Liver (tissue), 9 donors: ENCODE data around the gene CUL5. TPM values are rescaled to one million over a fixed set of nuclear protein-coding genes. Genes with fewer than 3 reads are reported as not detected.

Experiments
- DNase-seq: peaks from one replicate; pipeline ENCODE4 v3.0.0-alpha.2; 2017; ENCODE audit warnings: low spot score
- H3K27ac ChIP-seq, 2 donors: one replicate each; pipeline ENCODE4 v1.7.0; 2013; ENCODE audit warnings: inconsistent platforms in 2 of 2, low read length in 2 of 2, control low read depth in 1 of 2, low read depth in 1 of 2, mild to moderate bottlenecking in 1 of 2
- H3K27me3 ChIP-seq, 4 donors: one replicate each; pipeline versions ENCODE4 v1.6.1 to v1.7.0; 2013; ENCODE audit warnings: low read length in 3 of 4, inconsistent platforms in 1 of 4, mild to moderate bottlenecking in 1 of 4, moderate library complexity in 1 of 4; ENCODE audit not compliant: control insufficient read depth in 4 of 4, insufficient read depth in 4 of 4
- H3K36me3 ChIP-seq, 4 donors: one replicate each; pipeline versions ENCODE4 v1.6.1 to v1.7.0; 2013; ENCODE audit warnings: low read length in 3 of 4, mild to moderate bottlenecking in 3 of 4, low read depth in 1 of 4, moderate library complexity in 1 of 4; ENCODE audit not compliant: control insufficient read depth in 4 of 4, insufficient read depth in 3 of 4
- H3K4me1 ChIP-seq, 4 donors: one replicate each; pipeline versions ENCODE4 v1.6.1 to v1.7.0; 2013; ENCODE audit warnings: low read length in 3 of 4, mild to moderate bottlenecking in 3 of 4, moderate library complexity in 1 of 4; ENCODE audit not compliant: control insufficient read depth in 4 of 4, insufficient read depth in 4 of 4
- H3K4me3 ChIP-seq, 3 donors: one replicate each; pipeline versions ENCODE4 v1.6.1 to v1.7.0; 2013; ENCODE audit warnings: low read length in 3 of 3, control low read depth in 1 of 3, low read depth in 1 of 3, mild to moderate bottlenecking in 1 of 3
- H3K9ac ChIP-seq, 2 donors: one replicate each; pipeline ENCODE4 v1.7.0; 2013; ENCODE audit warnings: low read length in 2 of 2, mild to moderate bottlenecking in 2 of 2, moderate library complexity in 2 of 2, control low read depth in 1 of 2, low read depth in 1 of 2
- H3K9me3 ChIP-seq, 4 donors: one replicate each; pipeline versions ENCODE4 v1.6.1 to v1.7.0; 2013; ENCODE audit warnings: low read length in 3 of 4; ENCODE audit not compliant: control insufficient read depth in 4 of 4
- EGR1 ChIP-seq, 2 donors: IDR thresholded peaks; 2 replicates each; pipeline ENCODE4 v1.6.1; 2016 to 2018; ENCODE audit warnings: antibody characterized with exemption in 2 of 2, low read depth in 2 of 2
- FOXA1 ChIP-seq: IDR thresholded peaks from 2 replicates; pipeline ENCODE4 v1.6.1; 2016; ENCODE audit warnings: antibody characterized with exemption
- FOXA2 ChIP-seq: IDR thresholded peaks from 2 replicates; pipeline ENCODE4 v1.6.1; 2016; ENCODE audit warnings: antibody characterized with exemption
- GABPA ChIP-seq, 2 donors: IDR thresholded peaks in 1 of 2; conservative IDR thresholded peaks in 1 of 2; 2 replicates each; pipeline ENCODE4 v1.6.1; 2016; ENCODE audit warnings: antibody characterized with exemption in 2 of 2, mild to moderate bottlenecking in 1 of 2, moderate library complexity in 1 of 2
- HNF4A ChIP-seq, 2 donors: conservative IDR thresholded peaks; 2 replicates each; pipeline ENCODE4 v1.6.1; 2016; ENCODE audit warnings: antibody characterized with exemption in 2 of 2, mild to moderate bottlenecking in 2 of 2
- HNF4G ChIP-seq: IDR thresholded peaks from 2 replicates; pipeline ENCODE4 v1.6.1; 2016; ENCODE audit warnings: antibody characterized with exemption
- JUND ChIP-seq, 2 donors: IDR thresholded peaks; 2 replicates each; pipeline ENCODE4 v1.6.1; 2016; ENCODE audit warnings: antibody characterized with exemption in 2 of 2
- NR2F2 ChIP-seq: IDR thresholded peaks from 2 replicates; pipeline ENCODE4 v1.6.1; 2016; ENCODE audit warnings: antibody characterized with exemption
- RAD21 ChIP-seq, 2 donors: IDR thresholded peaks; 2 replicates each; pipeline ENCODE4 v1.6.1; 2016; ENCODE audit warnings: antibody characterized with exemption in 2 of 2, mild to moderate bottlenecking in 2 of 2
- RXRA ChIP-seq, 2 donors: IDR thresholded peaks; 2 replicates each; pipeline ENCODE4 v1.6.1; 2017 to 2018; ENCODE audit warnings: antibody characterized with exemption in 2 of 2, mild to moderate bottlenecking in 1 of 2
- SP1 ChIP-seq: IDR thresholded peaks from 2 replicates; pipeline ENCODE4 v1.6.1; 2018; ENCODE audit warnings: antibody characterized with exemption, mild to moderate bottlenecking
- TAF1 ChIP-seq: conservative IDR thresholded peaks from 2 replicates; pipeline ENCODE4 v1.6.1; 2016; ENCODE audit warnings: antibody characterized with exemption, mild to moderate bottlenecking
- YY1 ChIP-seq: IDR thresholded peaks from 2 replicates; pipeline ENCODE4 v1.6.1; 2016; ENCODE audit warnings: antibody characterized with exemption, mild to moderate bottlenecking
- WGBS: extraction: QIAGEN DNeasy Blood & Tissue Kit; methylation state at CpG from one replicate; pipeline ENCODE4 v1.1.7; 2013; 5-methylcytosine and 5-hydroxymethylcytosine counted together
- polyA plus RNA-seq, 2 donors: library from polyadenylated mRNA; stranded (reverse) in 1 of 2; unstranded in 1 of 2; fragments of 200-250 nt in 1 of 2; fragments of >200 nt in 1 of 2; fragmentation: Nextera tagmentation in 1 of 2; extraction: Ambion mirVana in 1 of 2; gene quantifications; one replicate each; pipeline versions ENCODE4 v1.2.1 to v1.2.3, GENCODE V29; 2013 to 2015
- total RNA-seq, 2 donors: library from RNA; depleted of rRNA; stranded (reverse); fragments of >200 nt; gene quantifications; one replicate each; pipeline ENCODE4 v1.2.3, GENCODE V29; 2014
- TF ChIP-seq, protein P1 (sequence below): IDR thresholded peaks from 2 replicates; pipeline ENCODE4 v1.6.1; 2016; ENCODE audit warnings: antibody characterized with exemption
- TF ChIP-seq, protein P2 (sequence below): IDR thresholded peaks from 2 replicates; pipeline ENCODE4 v1.6.1; 2016; ENCODE audit warnings: antibody characterized with exemption
- TF ChIP-seq, protein P3 (sequence below): fragments of 150-350 bp; IDR thresholded peaks from 2 replicates; pipeline ENCODE4 v1.5.1; 2017; ENCODE audit warnings: improper control_type of control experiment, low read depth, low read length; ENCODE audit not compliant: missing input control
- TF ChIP-seq, protein P4 (sequence below): IDR thresholded peaks from 2 replicates; pipeline ENCODE4 v1.6.1; 2016; ENCODE audit warnings: antibody characterized with exemption, mild to moderate bottlenecking
- TF ChIP-seq, protein P5 (sequence below): IDR thresholded peaks from 2 replicates; pipeline ENCODE4 v1.6.1; 2016; ENCODE audit warnings: antibody characterized with exemption
- donor health status: healthy.
- donor health status: healthy.
- donor health status: healthy.
- donor health status: healthy.
- donor health status: healthy.

CUL5 gene
- total and polyA plus RNA-seq, 4 donors = 5.6 to 21.1 (median 12.9) TPM

DNA sequence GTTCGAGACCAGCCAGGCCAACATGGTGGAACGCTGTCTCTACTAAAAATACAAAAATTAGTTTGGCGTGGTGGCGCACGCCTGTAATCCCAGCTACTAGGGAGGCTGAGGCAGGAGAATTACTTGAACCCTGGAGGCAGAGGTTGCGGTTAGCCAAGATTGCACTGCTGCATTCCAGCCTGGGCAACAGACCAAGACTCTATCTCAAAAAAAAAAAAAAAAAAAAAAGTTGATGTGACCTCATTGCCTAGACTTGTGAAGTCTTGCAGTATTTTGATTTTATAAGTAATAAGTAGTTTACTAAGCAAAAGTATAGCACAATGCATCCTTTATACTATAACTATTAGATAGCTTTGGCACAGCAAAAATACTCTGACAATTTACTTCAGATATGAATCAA, 9.9 kb upstream of the CUL5 start:
- H3K27ac ChIP-seq = no peak overlapping the region
- 95% methylated on average over 6 of the region's 6 CpGs for WGBS
- H3K27me3 ChIP-seq = no peaks in the 10 kb centered on the region
- no peaks in the 10 kb centered on the region for H3K4me1 ChIP-seq
- H3K9ac ChIP-seq = no peak overlapping the region
- DNase-seq = no peak
- H3K9me3 ChIP-seq = no peaks in the 10 kb centered on the region
- no peaks in the 10 kb centered on the region for H3K36me3 ChIP-seq
- no peak for TF ChIP-seq NR2F2
- no peak for TF ChIP-seq HNF4A (conservative IDR thresholded peaks at IDR 0.05)
- TF ChIP-seq JUND (IDR thresholded peaks at IDR 0.05) = no peak
- TF ChIP-seq, protein P1, sequence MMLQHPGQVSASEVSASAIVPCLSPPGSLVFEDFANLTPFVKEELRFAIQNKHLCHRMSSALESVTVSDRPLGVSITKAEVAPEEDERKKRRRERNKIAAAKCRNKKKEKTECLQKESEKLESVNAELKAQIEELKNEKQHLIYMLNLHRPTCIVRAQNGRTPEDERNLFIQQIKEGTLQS = no peak
- TF ChIP-seq GABPA (IDR thresholded peaks at IDR 0.05 in 1 of 2, conservative IDR thresholded peaks at IDR 0.05 in 1 of 2) = no peak
- TF ChIP-seq, protein P2, sequence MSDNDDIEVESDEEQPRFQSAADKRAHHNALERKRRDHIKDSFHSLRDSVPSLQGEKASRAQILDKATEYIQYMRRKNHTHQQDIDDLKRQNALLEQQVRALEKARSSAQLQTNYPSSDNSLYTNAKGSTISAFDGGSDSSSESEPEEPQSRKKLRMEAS = no peak
- no peak for TF ChIP-seq TAF1
- TF ChIP-seq, protein P3, sequence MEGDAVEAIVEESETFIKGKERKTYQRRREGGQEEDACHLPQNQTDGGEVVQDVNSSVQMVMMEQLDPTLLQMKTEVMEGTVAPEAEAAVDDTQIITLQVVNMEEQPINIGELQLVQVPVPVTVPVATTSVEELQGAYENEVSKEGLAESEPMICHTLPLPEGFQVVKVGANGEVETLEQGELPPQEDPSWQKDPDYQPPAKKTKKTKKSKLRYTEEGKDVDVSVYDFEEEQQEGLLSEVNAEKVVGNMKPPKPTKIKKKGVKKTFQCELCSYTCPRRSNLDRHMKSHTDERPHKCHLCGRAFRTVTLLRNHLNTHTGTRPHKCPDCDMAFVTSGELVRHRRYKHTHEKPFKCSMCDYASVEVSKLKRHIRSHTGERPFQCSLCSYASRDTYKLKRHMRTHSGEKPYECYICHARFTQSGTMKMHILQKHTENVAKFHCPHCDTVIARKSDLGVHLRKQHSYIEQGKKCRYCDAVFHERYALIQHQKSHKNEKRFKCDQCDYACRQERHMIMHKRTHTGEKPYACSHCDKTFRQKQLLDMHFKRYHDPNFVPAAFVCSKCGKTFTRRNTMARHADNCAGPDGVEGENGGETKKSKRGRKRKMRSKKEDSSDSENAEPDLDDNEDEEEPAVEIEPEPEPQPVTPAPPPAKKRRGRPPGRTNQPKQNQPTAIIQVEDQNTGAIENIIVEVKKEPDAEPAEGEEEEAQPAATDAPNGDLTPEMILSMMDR = no peak
- TF ChIP-seq, protein P4, sequence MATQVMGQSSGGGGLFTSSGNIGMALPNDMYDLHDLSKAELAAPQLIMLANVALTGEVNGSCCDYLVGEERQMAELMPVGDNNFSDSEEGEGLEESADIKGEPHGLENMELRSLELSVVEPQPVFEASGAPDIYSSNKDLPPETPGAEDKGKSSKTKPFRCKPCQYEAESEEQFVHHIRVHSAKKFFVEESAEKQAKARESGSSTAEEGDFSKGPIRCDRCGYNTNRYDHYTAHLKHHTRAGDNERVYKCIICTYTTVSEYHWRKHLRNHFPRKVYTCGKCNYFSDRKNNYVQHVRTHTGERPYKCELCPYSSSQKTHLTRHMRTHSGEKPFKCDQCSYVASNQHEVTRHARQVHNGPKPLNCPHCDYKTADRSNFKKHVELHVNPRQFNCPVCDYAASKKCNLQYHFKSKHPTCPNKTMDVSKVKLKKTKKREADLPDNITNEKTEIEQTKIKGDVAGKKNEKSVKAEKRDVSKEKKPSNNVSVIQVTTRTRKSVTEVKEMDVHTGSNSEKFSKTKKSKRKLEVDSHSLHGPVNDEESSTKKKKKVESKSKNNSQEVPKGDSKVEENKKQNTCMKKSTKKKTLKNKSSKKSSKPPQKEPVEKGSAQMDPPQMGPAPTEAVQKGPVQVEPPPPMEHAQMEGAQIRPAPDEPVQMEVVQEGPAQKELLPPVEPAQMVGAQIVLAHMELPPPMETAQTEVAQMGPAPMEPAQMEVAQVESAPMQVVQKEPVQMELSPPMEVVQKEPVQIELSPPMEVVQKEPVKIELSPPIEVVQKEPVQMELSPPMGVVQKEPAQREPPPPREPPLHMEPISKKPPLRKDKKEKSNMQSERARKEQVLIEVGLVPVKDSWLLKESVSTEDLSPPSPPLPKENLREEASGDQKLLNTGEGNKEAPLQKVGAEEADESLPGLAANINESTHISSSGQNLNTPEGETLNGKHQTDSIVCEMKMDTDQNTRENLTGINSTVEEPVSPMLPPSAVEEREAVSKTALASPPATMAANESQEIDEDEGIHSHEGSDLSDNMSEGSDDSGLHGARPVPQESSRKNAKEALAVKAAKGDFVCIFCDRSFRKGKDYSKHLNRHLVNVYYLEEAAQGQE = no peak
- TF ChIP-seq FOXA2 = no peak
- TF ChIP-seq SP1 = no peak
- TF ChIP-seq RXRA (IDR thresholded peaks at IDR 0.05) = no peak
- TF ChIP-seq, protein P5, sequence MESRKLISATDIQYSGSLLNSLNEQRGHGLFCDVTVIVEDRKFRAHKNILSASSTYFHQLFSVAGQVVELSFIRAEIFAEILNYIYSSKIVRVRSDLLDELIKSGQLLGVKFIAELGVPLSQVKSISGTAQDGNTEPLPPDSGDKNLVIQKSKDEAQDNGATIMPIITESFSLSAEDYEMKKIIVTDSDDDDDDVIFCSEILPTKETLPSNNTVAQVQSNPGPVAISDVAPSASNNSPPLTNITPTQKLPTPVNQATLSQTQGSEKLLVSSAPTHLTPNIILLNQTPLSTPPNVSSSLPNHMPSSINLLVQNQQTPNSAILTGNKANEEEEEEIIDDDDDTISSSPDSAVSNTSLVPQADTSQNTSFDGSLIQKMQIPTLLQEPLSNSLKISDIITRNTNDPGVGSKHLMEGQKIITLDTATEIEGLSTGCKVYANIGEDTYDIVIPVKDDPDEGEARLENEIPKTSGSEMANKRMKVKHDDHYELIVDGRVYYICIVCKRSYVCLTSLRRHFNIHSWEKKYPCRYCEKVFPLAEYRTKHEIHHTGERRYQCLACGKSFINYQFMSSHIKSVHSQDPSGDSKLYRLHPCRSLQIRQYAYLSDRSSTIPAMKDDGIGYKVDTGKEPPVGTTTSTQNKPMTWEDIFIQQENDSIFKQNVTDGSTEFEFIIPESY = no peak
- no peak for TF ChIP-seq YY1
- TF ChIP-seq RAD21 (IDR thresholded peaks at IDR 0.05) = no peak
- no peak for TF ChIP-seq FOXA1
- TF ChIP-seq EGR1 (IDR thresholded peaks at IDR 0.05; ENCODE audit: low read depth in 2 of 2) = no peak
- no peak for TF ChIP-seq HNF4G
- no peak overlapping the region for H3K4me3 ChIP-seq
